Activated CD4-positive, alpha-beta T cell treated with anti-CD3 and anti-CD28 coated beads, Interleukin-2, amount 50 U/mL, for 16 hours (primary cell): ENCODE data around the gene SLC7A6.

Experiments
- DNase-seq: peaks from one replicate; pipeline ENCODE4 v3.0.0-alpha.2; 2020

SLC7A6 gene

DNA sequence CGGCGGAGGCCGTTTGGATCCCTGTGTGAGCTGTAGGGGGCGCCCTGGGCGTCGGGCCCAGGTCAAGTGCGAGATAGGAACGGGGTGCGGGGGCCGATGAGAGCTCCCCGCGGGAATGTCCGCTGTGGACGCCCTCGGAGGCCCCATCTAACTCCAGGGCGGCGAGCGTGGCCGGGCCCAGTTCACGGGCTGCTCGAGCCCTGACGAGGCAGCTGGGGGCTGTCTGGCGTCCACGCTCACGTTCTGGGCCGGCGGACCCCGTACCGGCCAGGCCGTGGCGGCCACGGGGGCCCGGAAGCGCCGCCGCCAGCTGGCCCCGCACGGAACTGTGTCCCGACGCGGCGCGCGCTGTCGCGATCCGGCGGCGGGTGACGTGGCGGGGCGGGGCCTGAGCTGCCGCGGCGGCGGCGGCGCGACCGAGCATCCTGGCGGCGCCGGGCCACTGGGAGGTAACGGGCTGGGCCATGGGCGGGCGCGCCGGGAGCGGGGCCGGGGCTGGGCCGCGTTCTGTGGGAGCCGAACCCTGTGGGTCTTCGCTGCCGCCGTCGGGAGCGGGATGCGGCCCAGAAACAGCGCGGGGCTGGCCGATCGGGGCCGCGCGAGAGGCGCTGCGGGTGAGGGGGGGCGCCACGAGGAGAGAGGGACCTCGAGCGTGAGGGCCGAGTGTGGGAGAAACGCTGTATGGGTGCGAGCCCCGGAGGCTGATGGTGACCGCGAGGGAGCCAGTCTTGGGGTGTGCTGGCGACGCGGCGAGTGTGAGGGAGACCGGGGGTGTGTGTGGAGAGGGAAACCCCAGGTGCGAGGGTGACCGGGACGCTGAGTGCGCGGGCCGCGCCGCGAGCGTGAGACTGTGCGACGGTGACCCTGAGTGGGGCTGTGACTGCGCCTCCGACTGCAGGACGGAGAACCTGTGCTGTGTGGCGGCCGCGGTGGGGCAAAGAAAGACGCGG lies at the start of gene SLC7A6:
TSS of gene SLC7A6 (plus strand) at position 399 of the 950 bp plus-strand sequence. CDS start 10,201 bp downstream, outside the sequence.
- peak; percentile 87 for DNase-seq

DNA sequence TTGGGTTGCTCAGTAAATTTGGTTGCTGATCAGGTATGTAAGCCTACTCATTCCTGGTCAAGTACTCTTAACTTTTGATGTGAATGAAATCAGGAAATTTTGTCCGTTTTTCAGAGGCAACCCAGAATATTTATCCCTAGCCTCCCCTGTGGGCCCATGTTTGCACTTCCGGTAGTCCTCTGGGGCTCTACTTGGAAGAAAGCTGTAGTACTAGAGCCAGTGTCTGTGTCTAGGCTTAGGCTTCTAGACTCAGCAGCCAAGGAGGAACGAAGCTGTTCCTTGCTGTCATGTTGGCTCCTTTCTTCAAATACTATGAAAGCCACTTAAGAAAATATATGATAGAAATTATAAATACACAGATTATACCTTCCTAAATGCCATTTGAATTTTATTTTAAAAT lies 49.6 kb upstream of the SLC7A6 start:
- DNase-seq, result no peak

DNA sequence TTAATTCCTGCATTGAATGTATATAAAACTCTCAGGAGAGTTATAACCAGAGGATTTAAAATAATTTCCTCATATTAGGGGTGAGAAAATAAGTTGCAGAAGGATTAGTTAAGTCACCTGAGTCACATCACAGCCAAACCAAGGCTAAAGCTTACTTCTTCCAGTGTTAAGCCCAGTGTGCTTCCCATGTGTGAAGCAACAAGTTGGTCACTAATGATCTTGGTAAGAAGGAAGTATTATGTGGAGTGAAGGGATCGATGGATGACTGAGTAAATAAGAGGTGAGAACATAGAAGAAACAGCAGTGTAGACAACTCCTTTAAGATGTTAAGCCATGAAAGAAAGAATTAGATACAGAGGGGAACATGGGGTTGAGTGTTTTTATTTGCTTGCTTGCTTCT lies 49.0 kb upstream of the SLC7A6 start:
- no peak for DNase-seq

- DNase-seq, result no peak
Measured at GRCh38 chr16:68216240-68216639, 48.1 kb upstream of the SLC7A6 start.

DNA sequence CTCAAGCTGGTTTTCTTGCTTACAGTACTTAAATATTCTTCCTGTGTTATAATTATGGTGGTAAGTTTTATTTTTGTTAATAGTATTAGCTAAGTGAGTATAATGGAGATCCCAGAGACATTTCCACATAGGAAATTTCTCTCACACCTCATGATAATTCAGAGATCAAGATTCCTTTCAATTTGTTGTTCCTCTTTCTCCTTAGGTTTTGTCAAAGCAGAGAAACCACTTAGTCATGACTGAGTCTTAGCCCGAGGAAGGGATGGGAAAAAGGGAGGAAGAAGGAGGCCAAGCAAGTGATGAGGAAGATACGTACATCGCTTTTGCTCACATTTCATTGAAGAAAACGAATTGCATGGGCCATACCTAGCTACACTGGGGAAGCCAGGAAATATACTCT lies 46.8 kb upstream of the SLC7A6 start:
- no peak for DNase-seq

GRCh38 chr16:68219725-68220351 lies 44.5 kb upstream of the SLC7A6 start:
- DNase-seq, result no peak

DNA sequence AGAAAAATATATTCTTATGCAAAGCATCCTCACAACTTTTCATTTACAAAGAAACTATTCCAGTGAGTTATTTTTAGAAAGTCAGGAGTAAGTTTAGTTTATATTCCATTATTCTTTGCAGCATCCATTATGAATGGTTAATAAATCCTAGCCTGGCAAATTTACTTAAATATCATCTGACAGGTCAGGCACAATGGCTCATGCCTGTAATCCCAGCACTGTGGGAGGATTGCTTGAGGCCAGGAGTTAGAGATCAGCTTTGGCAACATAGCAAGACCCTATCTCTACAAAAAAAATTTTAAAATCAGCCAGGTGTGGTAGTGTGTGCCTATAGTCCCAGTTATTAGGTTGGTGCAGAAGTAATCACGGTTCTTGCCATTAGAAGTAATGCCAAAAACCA lies 41.3 kb upstream of the SLC7A6 start:
- DNase-seq, result no peak

- no peak for DNase-seq
Measured at GRCh38 chr16:68226116-68226515, 38.2 kb upstream of the SLC7A6 start.

DNA sequence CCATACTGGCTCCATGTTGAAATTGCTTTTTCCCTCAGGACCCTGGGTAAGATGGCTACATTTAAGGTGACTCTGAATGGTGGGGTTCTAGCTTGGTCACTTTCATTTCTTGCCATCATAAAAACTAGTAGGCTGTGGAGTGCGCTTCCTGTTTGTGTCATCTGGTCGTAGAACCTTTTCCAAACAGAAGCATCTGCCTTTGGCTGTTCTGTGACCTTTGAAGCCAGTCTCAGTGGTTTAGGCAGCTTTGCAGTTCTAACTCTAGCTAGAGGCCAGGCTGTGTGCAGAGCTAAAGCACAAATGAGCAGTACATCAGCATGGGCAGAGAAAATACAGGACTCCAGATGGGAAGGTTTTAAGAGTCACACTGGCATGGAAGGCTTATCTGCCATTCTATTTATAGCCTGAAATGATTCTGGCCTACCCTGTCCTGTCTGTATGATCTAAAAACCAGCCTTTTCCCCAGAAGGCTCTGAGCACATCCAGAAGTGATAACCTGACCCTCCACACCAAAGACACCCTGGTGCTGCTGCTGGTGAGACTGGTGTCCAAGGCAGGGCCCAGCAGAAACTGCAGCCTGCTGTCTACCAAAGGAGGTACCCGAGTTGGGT lies 37.0 kb upstream of the SLC7A6 start:
- peak; percentile 35 for DNase-seq

GRCh38 chr16:68227850-68228553 lies 36.3 kb upstream of the SLC7A6 start:
- no peak for DNase-seq

- no peak for DNase-seq
Measured at GRCh38 chr16:68228652-68229051, 35.7 kb upstream of the SLC7A6 start.

GRCh38 chr16:68229431-68230175 lies 34.7 kb upstream of the SLC7A6 start:
- peak; percentile 53 for DNase-seq

GRCh38 chr16:68230176-68230571 lies 34.2 kb upstream of the SLC7A6 start:
- DNase-seq, result no peak

GRCh38 chr16:68230956-68231355 lies 33.4 kb upstream of the SLC7A6 start:
- no peak for DNase-seq

- DNase-seq, result no peak
Measured at GRCh38 chr16:68231384-68232136, 32.8 kb upstream of the SLC7A6 start.

DNA sequence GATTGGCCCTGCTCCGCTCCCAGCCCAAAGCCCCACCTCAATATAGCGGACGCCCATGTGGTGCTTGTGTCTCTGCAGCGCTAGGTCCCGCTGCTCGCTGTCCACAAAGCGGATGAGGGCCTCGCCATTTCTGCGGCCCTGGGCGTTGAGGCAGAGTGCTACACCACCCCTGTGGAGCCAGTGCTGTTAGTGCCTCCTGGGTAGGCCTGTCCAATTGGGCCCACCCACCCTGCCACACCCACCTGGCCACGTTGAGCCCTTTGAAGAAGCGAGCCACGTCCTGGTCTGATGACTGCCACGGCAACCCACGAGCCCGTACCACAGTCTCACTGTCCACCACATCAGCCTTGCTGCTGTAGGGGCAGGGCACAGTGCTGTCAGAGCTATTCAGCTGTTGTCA lies 32.0 kb upstream of the SLC7A6 start:
- no peak for DNase-seq

GRCh38 chr16:68233085-68233834 lies 31.1 kb upstream of the SLC7A6 start:
- no peak for DNase-seq

- DNase-seq, result no peak
Measured at GRCh38 chr16:68233835-68234187, 30.5 kb upstream of the SLC7A6 start.

DNA sequence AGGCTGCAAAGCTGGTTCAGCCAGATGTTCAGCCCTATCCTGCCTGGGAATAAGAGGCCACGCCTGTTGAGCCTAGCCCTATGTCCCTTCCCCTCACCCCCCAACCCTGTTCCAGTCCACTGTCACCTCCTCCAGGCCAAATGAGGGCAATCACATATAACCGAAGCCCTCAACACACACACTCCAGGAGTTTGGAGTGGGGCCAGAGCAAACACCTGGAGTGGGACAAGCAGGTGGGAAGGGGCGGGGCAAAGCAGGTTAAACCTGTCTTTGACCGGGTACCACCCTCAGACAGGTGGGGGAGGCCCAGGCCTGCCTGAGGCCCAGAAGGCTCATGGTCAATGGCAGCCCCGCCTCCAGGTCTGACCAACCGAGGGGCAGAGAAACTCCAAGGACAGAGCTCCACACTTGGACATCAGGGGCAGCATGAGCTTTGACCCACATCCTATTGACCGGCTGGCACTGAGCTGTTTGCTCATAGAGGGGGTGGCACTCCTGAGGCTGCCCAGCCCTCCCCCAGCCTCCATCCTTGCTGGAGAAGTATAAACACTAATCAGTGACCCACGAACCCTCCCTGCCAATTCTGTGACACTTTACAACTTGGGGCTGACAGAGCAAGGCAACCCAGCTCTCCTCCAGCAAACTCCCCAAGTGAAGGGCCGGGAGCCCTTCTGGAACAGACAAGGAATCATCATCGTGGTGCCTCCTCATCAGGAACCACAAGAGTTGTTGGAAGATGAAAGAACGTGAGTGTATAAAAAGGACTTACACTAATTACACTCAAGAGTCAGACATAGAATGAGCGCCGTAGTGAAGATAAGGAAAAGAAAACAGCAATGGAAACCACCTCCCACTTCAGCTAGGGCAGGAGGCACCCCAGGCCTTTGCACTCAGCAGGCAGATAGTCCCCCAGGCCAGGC lies 29.9 kb upstream of the SLC7A6 start:
- no peak for DNase-seq
